ENCODE results near the gene FRMD1. TPM values are rescaled to one million over a fixed set of nuclear protein-coding genes. Genes with fewer than 3 reads are reported as not detected.

The FRMD1 gene
- total and polyA plus RNA-seq, 2 experiments from 2014 or later = 0.07 TPM; not detected in 1

- TF ChIP-seq EZH2 (IDR thresholded peaks at IDR 0.05; ENCODE audit: borderline replicate concordance) = no peak
- no peak for TF ChIP-seq CTCF (IDR thresholded peaks at IDR 0.05; ENCODE audit: poor library complexity)
- TF ChIP-seq EZH2phosphoT487 (IDR thresholded peaks at IDR 0.05; ENCODE audit: low read depth, severe bottlenecking, unreplicated experiment) = no peak
- Histone ChIP-seq H3K9me2 (replicated peaks; ENCODE audit: insufficient read depth) (no peaks in the 10 kb centered on the region), H3K79me2 (no peaks in the 10 kb centered on the region), H3K4me2 (no peak overlapping the region), H2AFZ (no peak overlapping the region), H3K4me1 (ENCODE audit: insufficient read depth) (peaks cover 15% of the 10 kb centered on the region), H3K9me3 (ENCODE audit: low read depth) (peaks cover 11% of the 10 kb centered on the region), H3K27me3 (no peaks in the 10 kb centered on the region), H3K27ac (no peak overlapping the region), H3K36me3 (replicated peaks; ENCODE audit: insufficient read depth, low read depth) (no peaks in the 10 kb centered on the region), H4K20me1 (ENCODE audit: insufficient read depth, poor library complexity, severe bottlenecking) (no peaks in the 10 kb centered on the region), H3K4me3 (no peak overlapping the region)
- 74% methylated on average over 4 of the region's 4 CpGs for WGBS (ENCODE audit: low lambda C conversion rate, missing lambda C conversion rate)
- DNase-seq (ENCODE audit: low spot score) = no peak
Measured at GRCh38 chr6:168015009-168015408, 64.0 kb downstream of the FRMD1 start.

DNA sequence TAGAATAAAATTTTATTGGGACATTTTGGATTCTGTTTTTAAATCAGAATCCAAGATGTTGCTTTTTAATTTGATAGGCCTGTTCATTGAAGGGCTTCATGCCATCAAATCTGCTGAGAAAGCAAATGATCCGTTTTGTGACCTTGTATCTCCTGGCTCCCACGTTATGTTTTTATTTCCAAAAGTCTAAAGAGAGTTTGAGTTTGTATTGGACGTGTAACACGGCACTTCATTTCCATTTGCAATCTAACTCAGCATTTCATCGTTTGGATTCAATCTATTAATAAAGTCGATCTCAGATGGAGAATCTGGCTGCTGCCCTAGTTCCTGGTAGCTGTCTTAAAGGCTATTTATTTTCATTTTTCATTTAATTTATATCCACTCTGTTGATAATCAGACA is 64.6 kb downstream of the FRMD1 start:
- Histone ChIP-seq H3K9me3 (ENCODE audit: low read depth) (peaks cover 11% of the 10 kb centered on the region), H4K20me1 (ENCODE audit: insufficient read depth, poor library complexity, severe bottlenecking) (no peaks in the 10 kb centered on the region), H3K9me2 (replicated peaks; ENCODE audit: insufficient read depth) (no peaks in the 10 kb centered on the region), H3K4me3 (no peak overlapping the region), H3K4me2 (no peak overlapping the region), H2AFZ (no peak overlapping the region), H3K36me3 (replicated peaks; ENCODE audit: insufficient read depth, low read depth) (no peaks in the 10 kb centered on the region), H3K4me1 (ENCODE audit: insufficient read depth) (peaks cover 15% of the 10 kb centered on the region), H3K27ac (no peak overlapping the region), H3K79me2 (no peaks in the 10 kb centered on the region), H3K27me3 (no peaks in the 10 kb centered on the region)
- no peak for DNase-seq (ENCODE audit: low spot score)
- TF ChIP-seq CTCF (IDR thresholded peaks at IDR 0.05; ENCODE audit: poor library complexity) (no peak), EZH2phosphoT487 (IDR thresholded peaks at IDR 0.05; ENCODE audit: low read depth, severe bottlenecking, unreplicated experiment) (no peak), EZH2 (IDR thresholded peaks at IDR 0.05; ENCODE audit: borderline replicate concordance) (no peak)
- WGBS (ENCODE audit: low lambda C conversion rate, missing lambda C conversion rate) = 73% methylated on average over 6 of the region's 6 CpGs

DNA sequence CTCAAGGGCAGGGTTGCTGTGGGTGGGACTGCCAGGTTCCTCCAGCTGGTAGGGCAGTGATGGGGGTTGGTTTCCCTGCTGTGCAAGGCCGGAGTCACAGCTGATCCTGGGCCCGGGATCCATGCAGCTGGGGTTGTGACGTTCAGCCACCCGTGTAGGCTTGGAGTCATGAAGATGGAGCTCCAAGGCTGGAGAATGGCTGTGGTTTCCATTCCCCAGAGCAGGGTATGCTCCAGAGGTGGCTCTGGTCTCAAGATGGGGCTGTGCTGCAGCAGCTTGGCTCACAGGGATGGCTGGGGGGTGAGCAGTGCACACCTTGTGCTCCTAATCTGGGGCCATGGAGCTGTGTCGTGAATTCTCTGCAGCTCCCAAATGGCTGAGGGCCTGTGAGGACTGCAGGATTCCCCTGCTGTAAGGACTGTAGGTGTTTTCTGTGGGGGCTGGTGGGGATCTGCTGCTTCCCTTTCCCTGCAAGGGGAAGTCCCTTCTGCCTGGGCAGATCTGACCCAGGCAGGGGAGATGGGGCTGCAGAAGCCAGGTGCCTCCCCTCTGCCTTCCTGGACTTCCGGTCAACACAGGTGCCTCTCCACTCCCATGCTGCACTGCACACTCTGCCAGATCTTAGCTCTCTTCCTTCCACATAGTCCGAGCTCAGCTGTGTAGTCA is 65.6 kb downstream of the FRMD1 start:
- no peak for DNase-seq (ENCODE audit: low spot score)
- H3K79me2 ChIP-seq = no peaks in the 10 kb centered on the region
- TF ChIP-seq EZH2phosphoT487 (IDR thresholded peaks at IDR 0.05; ENCODE audit: low read depth, severe bottlenecking, unreplicated experiment) (no peak), CTCF (IDR thresholded peaks at IDR 0.05; ENCODE audit: poor library complexity) (no peak), EZH2 (IDR thresholded peaks at IDR 0.05; ENCODE audit: borderline replicate concordance) (no peak)
- no peak overlapping the region for H3K27ac ChIP-seq
- peaks cover 15% of the 10 kb centered on the region for H3K4me1 ChIP-seq (ENCODE audit: insufficient read depth)
- H3K9me3 ChIP-seq (ENCODE audit: low read depth) = peaks cover 11% of the 10 kb centered on the region
- 88% methylated on average over 7 of the region's 7 CpGs for WGBS (ENCODE audit: low lambda C conversion rate, missing lambda C conversion rate)
- no peaks in the 10 kb centered on the region for H3K9me2 ChIP-seq (replicated peaks; ENCODE audit: insufficient read depth)
- no peak overlapping the region for H3K4me2 ChIP-seq
- H2AFZ ChIP-seq = no peak overlapping the region
- no peak overlapping the region for H3K4me3 ChIP-seq
- no peaks in the 10 kb centered on the region for H3K36me3 ChIP-seq (replicated peaks; ENCODE audit: insufficient read depth, low read depth)
- no peaks in the 10 kb centered on the region for H4K20me1 ChIP-seq (ENCODE audit: insufficient read depth, poor library complexity, severe bottlenecking)
- no peaks in the 10 kb centered on the region for H3K27me3 ChIP-seq

Measured in hepatocyte (in vitro differentiated cells).